Measurements from ENCODE around the gene METTL25. TPM values are rescaled to one million over a fixed set of nuclear protein-coding genes. Genes with fewer than 3 reads are reported as not detected.

The METTL25 gene
- polyA plus RNA-seq, 1 of the 3 experiments (the other 2 are of a cell fraction) = 3.0 TPM

DNA sequence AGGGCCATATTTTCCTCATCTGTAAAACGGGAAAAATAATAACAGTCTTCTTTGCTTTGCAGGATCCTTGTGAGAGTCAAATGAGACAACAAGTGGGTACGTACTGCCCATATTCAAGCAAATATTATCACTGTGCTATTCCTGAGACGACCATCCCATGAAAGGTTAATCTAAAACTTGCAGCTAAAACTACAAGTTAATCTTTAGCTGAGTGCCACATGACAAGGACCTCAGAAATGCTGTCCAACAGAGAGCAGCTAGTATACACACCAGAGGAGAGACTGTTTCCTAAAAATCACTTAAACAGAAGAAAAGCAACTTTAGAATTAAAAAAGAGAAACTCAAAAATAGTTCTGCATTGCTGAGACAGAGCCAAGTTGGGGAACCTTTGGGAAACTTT lies 165.7 kb downstream of the METTL25 start (continued):
- TF ChIP-seq MXI1 (IDR thresholded peaks at IDR 0.05; ENCODE audit: low read depth, low read length) (no peak), SIN3A (IDR thresholded peaks at IDR 0.05; ENCODE audit: borderline replicate concordance, low read depth, low read length) (no peak), NRF1 (IDR thresholded peaks at IDR 0.05; ENCODE audit: low read depth, low read length) (no peak), RFX5 (IDR thresholded peaks at IDR 0.05; ENCODE audit: low read length) (no peak)

DNA sequence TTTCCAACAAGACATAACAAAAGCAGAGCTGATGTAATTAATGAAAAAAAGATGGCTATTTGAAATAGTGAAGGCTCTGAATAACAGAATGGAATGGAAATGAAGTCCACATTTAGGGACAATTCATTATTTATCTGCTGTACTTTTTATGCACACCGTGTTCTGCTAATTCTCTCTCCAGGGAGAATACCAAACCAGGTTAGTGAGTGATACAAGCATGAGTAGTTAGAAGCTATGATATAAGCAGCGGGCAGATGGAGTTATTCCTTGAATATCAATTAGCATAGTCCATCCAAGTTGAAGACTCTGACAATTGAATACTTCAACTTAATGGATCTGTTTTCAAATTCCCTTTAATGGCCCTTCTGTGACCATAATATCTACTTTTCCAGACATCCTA lies 166.3 kb downstream of the METTL25 start:
- POLR2A ChIA-PET = no interaction called here
- CTCF ChIA-PET = interaction anchor here (0.7 to 1.2 kb wide), 2 partner anchors 43 to 161 kb away, joined by 3 read pairs; no protein-coding TSS in a partner anchor
- 48% methylated on average over 2 of the region's 2 CpGs for whole genome bisulfite sequencing (ENCODE audit: low lambda C conversion rate)

More for the DNA sequence above, 166.3 kb downstream of the METTL25 start:
- no peak overlapping the region for H3K9ac ChIP-seq
- no peaks in the 10 kb centered on the region; a peak in 1 of 4 replicates for H3K4me1 ChIP-seq (ENCODE audit: control insufficient read depth in 1 of 2, insufficient read depth in 2 of 2, low read depth in 1 of 2, low read length in 1 of 2)
- no peak overlapping the region for H3K27ac ChIP-seq (ENCODE audit: low read depth in 2 of 2, low read length in 1 of 2)
- no peaks in the 10 kb centered on the region for H3F3A ChIP-seq (replicated peaks; ENCODE audit: insufficient read depth)
- H3K79me2 ChIP-seq (ENCODE audit: insufficient read depth) = no peaks in the 10 kb centered on the region
- H2AFZ ChIP-seq (ENCODE audit: low read depth) = no peak overlapping the region
- no peaks in the 10 kb centered on the region for H3K9me3 ChIP-seq
- H3K4me3 ChIP-seq (ENCODE audit: low read depth in 2 of 2, low read length in 1 of 2) = no peak overlapping the region
- no peaks in the 10 kb centered on the region for H3K9me2 ChIP-seq
- no peaks in the 10 kb centered on the region for H3K36me3 ChIP-seq (replicated peaks in 1 of 2; ENCODE audit: control insufficient read depth in 1 of 2, insufficient read depth in 2 of 2, low read length in 1 of 2)
- DNase-seq = no peak
- no peak overlapping the region for H3K4me2 ChIP-seq
- TF ChIP-seq ELF1 (IDR thresholded peaks at IDR 0.05) (no peak), SIN3A (IDR thresholded peaks at IDR 0.05; ENCODE audit: borderline replicate concordance, low read depth, low read length) (no peak), TEAD4 (IDR thresholded peaks at IDR 0.05; ENCODE audit: borderline replicate concordance, insufficient read depth) (no peak), FOSL2 (IDR thresholded peaks at IDR 0.05; ENCODE audit: borderline replicate concordance, low read depth) (no peak), EP300 (IDR thresholded peaks at IDR 0.05; ENCODE audit: borderline replicate concordance in 1 of 2, low read depth in 1 of 2, low read length in 1 of 2) (no peak), NRF1 (IDR thresholded peaks at IDR 0.05; ENCODE audit: low read depth, low read length) (no peak), MEF2A (IDR thresholded peaks at IDR 0.05; ENCODE audit: borderline replicate concordance, low read depth) (no peak), CHD2 (IDR thresholded peaks at IDR 0.05; ENCODE audit: low read length, partially characterized antibody) (no peak), MXI1 (IDR thresholded peaks at IDR 0.05; ENCODE audit: low read depth, low read length) (no peak), TAF1 (IDR thresholded peaks at IDR 0.05; ENCODE audit: borderline replicate concordance, low read depth, low read length) (no peak), JUND (IDR thresholded peaks at IDR 0.05) (no peak), EZH2phosphoT487 (IDR thresholded peaks at IDR 0.05; ENCODE audit: borderline replicate concordance, low read depth) (no peak), FOXJ3 (CRISPR knock-in tag; IDR thresholded peaks at IDR 0.05) (no peak), YY1 (IDR thresholded peaks at IDR 0.05; ENCODE audit: low read depth) (no peak), NFIC (IDR thresholded peaks at IDR 0.05; ENCODE audit: borderline replicate concordance) (no peak), SMC3 (IDR thresholded peaks at IDR 0.05; ENCODE audit: low read depth, low read length) (no peak)
- TF ChIP-seq, protein P1, sequence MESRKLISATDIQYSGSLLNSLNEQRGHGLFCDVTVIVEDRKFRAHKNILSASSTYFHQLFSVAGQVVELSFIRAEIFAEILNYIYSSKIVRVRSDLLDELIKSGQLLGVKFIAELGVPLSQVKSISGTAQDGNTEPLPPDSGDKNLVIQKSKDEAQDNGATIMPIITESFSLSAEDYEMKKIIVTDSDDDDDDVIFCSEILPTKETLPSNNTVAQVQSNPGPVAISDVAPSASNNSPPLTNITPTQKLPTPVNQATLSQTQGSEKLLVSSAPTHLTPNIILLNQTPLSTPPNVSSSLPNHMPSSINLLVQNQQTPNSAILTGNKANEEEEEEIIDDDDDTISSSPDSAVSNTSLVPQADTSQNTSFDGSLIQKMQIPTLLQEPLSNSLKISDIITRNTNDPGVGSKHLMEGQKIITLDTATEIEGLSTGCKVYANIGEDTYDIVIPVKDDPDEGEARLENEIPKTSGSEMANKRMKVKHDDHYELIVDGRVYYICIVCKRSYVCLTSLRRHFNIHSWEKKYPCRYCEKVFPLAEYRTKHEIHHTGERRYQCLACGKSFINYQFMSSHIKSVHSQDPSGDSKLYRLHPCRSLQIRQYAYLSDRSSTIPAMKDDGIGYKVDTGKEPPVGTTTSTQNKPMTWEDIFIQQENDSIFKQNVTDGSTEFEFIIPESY (IDR thresholded peaks at IDR 0.05; ENCODE audit: borderline replicate concordance, low read depth) = no peak
- TF ChIP-seq, protein P2, sequence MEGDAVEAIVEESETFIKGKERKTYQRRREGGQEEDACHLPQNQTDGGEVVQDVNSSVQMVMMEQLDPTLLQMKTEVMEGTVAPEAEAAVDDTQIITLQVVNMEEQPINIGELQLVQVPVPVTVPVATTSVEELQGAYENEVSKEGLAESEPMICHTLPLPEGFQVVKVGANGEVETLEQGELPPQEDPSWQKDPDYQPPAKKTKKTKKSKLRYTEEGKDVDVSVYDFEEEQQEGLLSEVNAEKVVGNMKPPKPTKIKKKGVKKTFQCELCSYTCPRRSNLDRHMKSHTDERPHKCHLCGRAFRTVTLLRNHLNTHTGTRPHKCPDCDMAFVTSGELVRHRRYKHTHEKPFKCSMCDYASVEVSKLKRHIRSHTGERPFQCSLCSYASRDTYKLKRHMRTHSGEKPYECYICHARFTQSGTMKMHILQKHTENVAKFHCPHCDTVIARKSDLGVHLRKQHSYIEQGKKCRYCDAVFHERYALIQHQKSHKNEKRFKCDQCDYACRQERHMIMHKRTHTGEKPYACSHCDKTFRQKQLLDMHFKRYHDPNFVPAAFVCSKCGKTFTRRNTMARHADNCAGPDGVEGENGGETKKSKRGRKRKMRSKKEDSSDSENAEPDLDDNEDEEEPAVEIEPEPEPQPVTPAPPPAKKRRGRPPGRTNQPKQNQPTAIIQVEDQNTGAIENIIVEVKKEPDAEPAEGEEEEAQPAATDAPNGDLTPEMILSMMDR (IDR thresholded peaks at IDR 0.05) = no peak
- TF ChIP-seq, protein P3, sequence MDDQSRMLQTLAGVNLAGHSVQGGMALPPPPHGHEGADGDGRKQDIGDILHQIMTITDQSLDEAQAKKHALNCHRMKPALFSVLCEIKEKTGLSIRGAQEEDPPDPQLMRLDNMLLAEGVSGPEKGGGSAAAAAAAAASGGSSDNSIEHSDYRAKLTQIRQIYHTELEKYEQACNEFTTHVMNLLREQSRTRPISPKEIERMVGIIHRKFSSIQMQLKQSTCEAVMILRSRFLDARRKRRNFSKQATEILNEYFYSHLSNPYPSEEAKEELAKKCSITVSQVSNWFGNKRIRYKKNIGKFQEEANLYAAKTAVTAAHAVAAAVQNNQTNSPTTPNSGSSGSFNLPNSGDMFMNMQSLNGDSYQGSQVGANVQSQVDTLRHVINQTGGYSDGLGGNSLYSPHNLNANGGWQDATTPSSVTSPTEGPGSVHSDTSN (IDR thresholded peaks at IDR 0.05) = no peak
- TF ChIP-seq, protein P4, sequence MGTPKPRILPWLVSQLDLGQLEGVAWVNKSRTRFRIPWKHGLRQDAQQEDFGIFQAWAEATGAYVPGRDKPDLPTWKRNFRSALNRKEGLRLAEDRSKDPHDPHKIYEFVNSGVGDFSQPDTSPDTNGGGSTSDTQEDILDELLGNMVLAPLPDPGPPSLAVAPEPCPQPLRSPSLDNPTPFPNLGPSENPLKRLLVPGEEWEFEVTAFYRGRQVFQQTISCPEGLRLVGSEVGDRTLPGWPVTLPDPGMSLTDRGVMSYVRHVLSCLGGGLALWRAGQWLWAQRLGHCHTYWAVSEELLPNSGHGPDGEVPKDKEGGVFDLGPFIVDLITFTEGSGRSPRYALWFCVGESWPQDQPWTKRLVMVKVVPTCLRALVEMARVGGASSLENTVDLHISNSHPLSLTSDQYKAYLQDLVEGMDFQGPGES (IDR thresholded peaks at IDR 0.05; ENCODE audit: low read depth, low read length) = no peak
- no peaks in the 10 kb centered on the region for H3K27me3 ChIP-seq (ENCODE audit: insufficient read depth)
- no peaks in the 10 kb centered on the region for H4K20me1 ChIP-seq (ENCODE audit: insufficient read depth)

Measured in SK-N-SH (cell line).